SK-N-SH treated with all-trans-retinoic acid at 6 μM for 48 hours (cell line): ENCODE results near the gene FHL5.

Experiments used
- BACH2 ChIP-seq: fragments of 250-450 bp; sonication (Bioruptor Pico); IDR thresholded peaks from 2 replicates; pipeline ENCODE4 v1.9.0; 2021; ENCODE audit warnings: mild to moderate bottlenecking, borderline replicate concordance
- GLIS3 ChIP-seq: fragments of 250-450 bp; sonication (Bioruptor Pico); IDR thresholded peaks from 2 replicates; pipeline ENCODE4 v1.5.0; 2020; ENCODE audit warnings: mild to moderate bottlenecking, moderate library complexity
- SNAI2 ChIP-seq: fragments of 250-450 bp; sonication (Bioruptor Pico); IDR thresholded peaks from 2 replicates; pipeline ENCODE4 v1.5.0; 2020; ENCODE audit warnings: mild to moderate bottlenecking, moderate library complexity
- ZC3H10 ChIP-seq: fragments of 250-450 bp; sonication (Bioruptor Pico); IDR thresholded peaks from 2 replicates; pipeline ENCODE4 v1.5.1; 2021; ENCODE audit warnings: mild to moderate bottlenecking, moderate library complexity
- ZFP3 ChIP-seq: fragments of 250-450 bp; sonication (Bioruptor Pico); IDR thresholded peaks from 2 replicates; pipeline ENCODE4 v1.5.0; 2020; ENCODE audit warnings: mild to moderate bottlenecking, moderate library complexity
- TF ChIP-seq, protein P1 (sequence below): fragments of 250-450 bp; sonication (Bioruptor Pico); IDR thresholded peaks from 2 replicates; pipeline ENCODE4 v1.8.0; 2020; ENCODE audit warnings: mild to moderate bottlenecking, moderate library complexity, borderline replicate concordance
- TF ChIP-seq, protein P2 (sequence below): fragments of 250-450 bp; sonication (Bioruptor Pico); IDR thresholded peaks from 2 replicates; pipeline ENCODE4 v1.5.1; 2020; ENCODE audit warnings: low read depth, mild to moderate bottlenecking, moderate library complexity

DNA sequence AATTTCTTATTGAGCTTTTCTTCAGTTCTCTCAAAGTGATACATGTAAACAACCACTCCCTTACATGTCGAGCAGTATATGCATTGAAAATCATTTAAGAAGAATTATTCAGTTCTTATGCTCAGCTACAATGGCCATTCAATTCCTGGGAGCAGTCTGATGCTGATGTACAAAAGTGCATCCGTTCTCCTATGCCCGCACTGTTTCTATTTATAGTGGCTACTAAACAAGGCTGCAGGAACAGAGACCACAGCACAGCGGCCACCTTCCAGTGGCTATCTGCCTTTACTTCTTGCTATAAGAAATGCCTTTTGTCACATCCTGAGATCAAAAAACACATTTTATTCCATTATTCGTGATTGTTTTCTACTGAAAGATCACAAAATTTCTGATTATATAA is 82.2 kb downstream of the FHL5 start:
- no peak for TF ChIP-seq ZFP3 (CRISPR knock-in tag)
- TF ChIP-seq ZC3H10 (CRISPR knock-in tag) = no peak
- TF ChIP-seq, protein P1, sequence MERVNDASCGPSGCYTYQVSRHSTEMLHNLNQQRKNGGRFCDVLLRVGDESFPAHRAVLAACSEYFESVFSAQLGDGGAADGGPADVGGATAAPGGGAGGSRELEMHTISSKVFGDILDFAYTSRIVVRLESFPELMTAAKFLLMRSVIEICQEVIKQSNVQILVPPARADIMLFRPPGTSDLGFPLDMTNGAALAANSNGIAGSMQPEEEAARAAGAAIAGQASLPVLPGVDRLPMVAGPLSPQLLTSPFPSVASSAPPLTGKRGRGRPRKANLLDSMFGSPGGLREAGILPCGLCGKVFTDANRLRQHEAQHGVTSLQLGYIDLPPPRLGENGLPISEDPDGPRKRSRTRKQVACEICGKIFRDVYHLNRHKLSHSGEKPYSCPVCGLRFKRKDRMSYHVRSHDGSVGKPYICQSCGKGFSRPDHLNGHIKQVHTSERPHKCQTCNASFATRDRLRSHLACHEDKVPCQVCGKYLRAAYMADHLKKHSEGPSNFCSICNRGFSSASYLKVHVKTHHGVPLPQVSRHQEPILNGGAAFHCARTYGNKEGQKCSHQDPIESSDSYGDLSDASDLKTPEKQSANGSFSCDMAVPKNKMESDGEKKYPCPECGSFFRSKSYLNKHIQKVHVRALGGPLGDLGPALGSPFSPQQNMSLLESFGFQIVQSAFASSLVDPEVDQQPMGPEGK (CRISPR knock-in tag) = no peak
- no peak for TF ChIP-seq SNAI2 (CRISPR knock-in tag)
- no peak for TF ChIP-seq GLIS3 (CRISPR knock-in tag)
- TF ChIP-seq, protein P2, sequence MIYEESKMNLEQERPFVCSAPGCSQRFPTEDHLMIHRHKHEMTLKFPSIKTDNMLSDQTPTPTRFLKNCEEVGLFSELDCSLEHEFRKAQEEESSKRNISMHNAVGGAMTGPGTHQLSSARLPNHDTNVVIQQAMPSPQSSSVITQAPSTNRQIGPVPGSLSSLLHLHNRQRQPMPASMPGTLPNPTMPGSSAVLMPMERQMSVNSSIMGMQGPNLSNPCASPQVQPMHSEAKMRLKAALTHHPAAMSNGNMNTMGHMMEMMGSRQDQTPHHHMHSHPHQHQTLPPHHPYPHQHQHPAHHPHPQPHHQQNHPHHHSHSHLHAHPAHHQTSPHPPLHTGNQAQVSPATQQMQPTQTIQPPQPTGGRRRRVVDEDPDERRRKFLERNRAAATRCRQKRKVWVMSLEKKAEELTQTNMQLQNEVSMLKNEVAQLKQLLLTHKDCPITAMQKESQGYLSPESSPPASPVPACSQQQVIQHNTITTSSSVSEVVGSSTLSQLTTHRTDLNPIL (CRISPR knock-in tag) = no peak
- no peak for TF ChIP-seq BACH2
